ENCODE results near the gene PUSL1.
A peak's percentile ranks its signal among the peaks of the same experiment; 100 is the strongest.

The PUSL1 gene

DNA sequence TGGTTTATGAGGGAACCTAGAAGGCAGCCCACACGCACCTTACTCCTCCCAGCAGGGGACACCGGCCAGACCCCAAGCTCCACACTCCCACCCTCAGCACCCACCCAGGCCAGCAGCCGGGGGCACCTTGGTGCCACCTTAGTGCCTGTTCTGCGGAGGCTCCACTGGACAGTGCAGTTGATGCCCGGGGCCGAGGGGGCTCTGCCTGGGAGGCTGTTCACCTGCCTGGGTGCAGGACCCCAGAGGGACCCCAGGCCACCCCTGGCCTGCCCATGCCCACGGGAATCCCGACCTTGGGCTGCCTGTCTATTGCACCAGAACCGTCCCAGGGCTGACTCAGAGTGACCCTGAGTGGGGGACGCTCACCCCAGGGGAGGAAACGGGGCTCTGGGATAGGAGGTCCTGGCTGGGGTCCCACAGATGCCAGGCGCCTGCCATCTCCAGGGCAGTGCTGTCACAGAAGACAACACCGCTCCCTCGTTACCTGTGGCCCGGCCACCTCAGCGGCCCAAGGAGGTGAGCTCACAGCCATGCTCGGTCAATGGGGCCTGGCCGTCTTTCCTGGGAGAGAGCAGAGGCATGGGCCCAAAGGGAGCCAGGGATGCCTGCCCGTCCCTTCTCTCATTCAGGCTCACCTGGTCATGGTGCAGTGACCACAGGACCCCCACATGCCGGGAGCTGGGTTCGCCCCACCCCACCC, 27.5 kb upstream of the PUSL1 start:
- no peak for DNase-seq

DNA sequence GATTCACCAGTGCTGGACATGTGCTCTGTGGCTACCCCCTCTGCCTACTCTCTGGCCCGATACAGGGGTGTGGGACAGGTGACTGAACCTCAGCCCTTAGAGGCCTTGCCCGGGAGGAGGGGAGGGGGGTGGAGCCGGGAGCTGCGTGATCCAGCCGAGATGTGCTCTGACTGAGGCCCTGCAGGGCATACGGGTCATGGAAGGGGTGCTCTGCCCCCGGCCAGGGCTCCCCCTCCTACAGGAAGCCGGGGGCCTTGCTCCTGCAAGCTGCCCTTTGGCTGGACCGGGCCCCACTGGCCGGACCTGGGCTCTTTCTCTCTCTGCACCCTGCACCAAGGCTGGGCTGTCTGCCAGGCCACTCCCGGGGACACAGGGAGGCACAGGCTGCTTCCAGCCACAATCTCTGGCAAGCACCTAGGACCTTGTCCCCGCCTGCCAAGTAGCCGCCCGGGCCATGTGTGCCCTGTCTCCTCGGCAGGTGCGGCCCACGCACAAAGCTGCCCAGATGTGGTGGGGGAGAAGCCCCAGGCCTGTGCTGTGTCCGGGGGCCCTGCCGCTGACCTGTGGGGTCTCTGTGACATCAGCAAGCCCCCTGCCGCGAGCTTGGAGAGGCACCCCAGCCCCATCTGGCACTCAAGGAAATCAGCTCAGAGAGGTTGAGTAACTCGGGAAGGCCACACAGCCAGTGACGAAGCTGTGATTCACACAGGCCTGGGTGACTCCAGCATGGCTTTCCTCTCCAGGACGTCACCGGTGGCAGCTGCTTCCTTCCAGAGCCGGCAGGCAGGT, 26.7 kb upstream of the PUSL1 start:
- DNase-seq = peak; percentile 91

DNA sequence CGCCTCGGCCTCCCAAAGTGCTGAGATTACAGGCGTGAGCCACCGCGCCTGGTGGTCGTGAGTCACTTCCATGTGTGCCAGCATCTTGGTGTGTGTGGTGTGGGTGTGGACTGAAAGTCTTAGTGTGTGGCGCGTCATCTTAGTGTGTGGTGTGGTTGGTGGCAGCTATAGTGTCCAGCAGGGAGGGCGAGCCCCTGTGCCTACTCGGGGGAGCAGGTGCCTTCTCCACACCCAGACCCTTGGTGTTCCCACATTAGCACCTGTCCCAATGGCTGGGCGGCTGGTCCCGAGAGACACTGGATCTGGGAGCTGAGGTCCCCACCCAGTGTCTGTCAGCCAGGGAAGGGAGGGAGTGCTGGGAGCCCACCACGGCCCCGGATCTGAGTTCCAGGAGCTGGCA, 25.4 kb upstream of the PUSL1 start:
- no peak for DNase-seq

DNA sequence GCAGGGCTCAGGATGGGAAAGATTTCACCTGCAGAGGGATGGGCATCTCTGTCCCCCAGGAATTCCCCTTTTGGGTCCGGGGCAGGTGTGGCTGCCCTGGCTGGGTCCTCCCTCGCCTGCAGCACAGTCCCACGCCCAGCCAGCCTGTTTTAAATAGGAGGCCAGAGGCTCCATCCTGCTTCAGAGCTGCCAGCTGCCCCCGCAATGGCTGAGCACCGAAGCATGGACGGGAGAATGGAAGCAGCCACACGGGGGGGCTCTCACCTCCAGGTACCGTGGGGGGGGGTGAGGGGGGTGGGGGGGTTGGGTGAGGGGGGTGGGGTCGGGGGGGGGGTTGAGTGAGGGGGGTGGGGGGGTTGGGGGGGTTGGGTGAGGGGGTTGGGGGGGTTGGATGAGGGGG, 24.6 kb upstream of the PUSL1 start:
- DNase-seq = peak; percentile 89

DNA sequence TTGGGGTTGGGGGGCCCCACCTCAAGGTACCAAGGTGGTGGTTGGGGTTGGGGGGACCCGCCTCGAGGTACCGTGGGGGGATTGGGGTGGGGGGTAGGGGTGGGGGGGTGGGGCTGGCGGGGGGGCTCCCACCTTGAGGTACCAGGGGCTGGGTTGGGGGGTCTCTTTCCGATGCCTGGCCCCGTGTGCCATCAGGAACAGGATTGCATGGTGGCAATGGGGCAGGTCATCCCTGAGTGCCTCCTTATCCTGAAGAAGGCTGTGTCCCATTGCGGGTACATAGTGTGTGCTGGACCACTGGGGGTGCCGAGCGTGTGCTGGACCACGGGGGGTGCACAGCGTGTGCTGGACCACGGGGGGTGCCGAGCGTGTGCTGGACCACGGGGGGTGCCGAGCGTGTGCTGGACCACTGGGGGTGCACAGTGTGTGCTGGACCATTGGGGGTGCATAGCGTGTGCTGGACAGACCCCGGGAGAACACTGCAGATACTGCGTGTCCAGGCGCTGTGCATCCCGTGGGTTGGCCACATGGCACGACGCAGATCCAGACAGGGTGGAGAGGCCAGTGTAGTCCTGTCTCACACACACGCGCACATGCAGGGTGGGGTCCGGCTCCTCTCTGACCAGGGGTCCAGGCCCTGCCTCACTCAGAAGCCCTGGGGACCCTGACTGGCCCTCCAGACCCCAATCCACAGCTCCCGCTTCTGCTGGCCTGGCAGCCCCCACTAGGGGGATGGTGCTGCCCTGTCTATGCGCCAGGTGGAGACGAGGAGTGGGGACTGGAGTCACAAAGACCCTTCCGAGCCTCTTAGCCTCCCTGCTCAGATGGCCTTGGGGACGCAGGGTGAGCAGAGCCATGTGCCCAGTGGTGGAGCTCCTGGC, 23.9 kb upstream of the PUSL1 start:
- no peak for DNase-seq

DNA sequence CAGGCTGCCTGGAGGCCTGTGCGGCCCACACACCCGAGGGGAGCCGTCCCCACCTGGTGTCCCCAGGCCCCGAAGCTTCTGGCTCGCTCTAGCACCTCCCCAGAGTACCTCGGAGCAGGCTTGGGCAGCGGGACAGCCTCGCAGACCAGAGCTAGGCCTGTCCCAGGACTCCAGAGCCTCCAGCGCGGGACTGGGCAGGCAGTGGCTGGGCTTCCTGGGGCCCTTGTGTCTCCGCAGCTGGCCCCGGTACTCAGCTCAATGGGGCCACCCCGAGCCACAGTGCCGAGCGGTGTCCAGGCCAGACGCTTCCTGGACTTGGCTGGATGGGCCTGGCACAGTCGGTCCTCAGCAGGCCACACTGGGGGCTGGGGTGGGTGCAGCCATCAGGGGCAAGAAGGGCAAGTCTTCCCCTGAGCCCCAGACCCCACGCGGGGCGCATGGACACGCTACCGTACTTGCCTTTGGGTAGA, 23.3 kb upstream of the PUSL1 start:
- DNase-seq = no peak

DNA sequence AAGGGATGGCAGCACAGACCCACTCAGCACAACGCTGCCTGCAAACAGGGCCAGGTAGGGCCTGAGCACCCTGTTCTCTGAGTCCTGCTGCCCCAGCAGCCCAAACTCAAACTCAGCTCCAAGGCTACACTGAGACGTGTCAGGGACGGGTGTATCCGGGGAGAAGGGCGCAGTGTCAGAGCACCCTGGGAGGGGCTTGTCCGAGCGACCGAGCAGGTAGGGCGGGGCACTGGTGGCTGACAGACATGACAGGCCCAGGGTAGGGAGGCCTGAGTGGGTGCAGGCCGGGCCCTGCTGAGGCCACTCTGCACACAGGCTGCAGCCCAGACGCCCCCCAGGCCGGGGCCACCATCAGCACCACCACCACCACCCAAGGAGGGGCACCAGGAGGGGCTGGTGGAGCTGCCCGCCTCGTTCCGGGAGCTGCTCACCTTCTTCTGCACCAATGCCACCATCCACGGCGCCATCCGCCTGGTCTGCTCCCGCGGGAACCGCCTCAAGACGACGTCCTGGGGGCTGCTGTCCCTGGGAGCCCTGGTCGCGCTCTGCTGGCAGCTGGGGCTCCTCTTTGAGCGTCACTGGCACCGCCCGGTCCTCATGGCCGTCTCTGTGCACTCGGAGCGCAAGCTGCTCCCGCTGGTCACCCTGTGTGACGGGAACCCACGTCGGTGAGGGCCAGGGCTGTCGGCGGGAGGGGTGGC, 22.6 kb upstream of the PUSL1 start:
- DNase-seq = no peak

DNA sequence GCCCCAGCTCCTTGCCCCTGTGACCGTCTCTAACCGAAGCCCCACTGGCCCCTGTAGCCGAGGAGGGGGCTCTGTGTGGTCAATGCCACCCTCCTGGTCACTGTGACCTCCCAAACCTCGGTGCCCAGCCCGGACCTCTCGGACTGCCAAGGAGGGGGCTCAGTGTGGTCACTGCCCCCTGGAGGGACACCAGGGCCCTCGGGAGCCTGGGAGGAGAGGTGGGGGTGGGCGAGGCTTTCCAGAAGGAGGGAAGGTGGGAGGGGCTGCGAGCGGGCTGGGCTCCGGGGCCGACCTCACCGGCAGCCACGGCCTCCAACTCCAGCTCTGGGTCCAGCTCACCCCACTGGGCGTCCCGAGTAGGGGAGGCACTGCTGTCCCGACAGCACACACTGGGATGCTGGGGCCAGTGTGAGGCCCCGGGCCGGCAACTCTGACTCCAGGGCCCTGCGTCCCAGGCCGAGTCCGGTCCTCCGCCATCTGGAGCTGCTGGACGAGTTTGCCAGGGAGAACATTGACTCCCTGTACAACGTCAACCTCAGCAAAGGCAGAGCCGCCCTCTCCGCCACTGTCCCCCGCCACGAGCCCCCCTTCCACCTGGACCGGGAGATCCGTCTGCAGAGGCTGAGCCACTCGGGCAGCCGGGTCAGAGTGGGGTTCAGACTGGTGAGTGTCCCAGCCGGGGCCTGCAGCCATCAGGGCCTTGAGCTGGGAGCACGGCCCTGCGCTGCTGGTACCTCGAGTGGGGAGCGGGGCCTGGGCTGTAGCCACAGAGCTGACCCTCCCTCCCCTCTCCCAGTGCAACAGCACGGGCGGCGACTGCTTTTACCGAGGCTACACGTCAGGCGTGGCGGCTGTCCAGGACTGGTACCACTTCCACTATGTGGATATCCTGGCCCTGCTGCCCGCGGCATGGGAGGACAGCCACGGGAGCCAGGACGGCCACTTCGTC, 21.8 kb upstream of the PUSL1 start:
- DNase-seq = no peak

DNA sequence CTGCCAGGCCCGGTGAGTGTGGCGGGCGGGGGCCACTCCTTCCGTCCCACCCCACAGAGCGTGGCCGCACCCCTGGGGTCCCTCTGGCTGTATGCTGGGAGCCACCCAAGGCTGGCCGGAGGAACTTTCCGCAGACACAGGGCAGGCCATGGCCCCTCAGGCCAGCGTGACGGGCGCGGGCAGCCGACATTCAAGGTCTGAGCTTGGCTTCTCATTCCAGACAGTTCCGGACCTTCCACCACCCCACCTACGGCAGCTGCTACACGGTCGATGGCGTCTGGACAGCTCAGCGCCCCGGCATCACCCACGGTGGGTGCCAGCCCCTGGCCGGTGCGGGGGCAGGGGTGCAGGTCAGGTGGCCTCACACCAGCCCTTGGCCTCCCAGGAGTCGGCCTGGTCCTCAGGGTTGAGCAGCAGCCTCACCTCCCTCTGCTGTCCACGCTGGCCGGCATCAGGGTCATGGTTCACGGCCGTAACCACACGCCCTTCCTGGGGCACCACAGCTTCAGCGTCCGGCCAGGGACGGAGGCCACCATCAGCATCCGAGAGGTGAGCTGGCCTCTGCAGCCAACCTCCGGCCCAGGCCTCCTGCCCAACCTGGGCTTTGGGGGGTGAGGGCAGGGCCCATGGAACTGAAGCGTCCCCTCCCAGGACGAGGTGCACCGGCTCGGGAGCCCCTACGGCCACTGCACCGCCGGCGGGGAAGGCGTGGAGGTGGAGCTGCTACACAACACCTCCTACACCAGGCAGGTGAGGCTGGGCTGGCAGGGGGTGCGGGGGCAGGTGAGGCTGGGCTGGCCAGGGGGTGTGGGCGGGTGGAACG, 20.9 kb upstream of the PUSL1 start:
- DNase-seq = no peak

DNA sequence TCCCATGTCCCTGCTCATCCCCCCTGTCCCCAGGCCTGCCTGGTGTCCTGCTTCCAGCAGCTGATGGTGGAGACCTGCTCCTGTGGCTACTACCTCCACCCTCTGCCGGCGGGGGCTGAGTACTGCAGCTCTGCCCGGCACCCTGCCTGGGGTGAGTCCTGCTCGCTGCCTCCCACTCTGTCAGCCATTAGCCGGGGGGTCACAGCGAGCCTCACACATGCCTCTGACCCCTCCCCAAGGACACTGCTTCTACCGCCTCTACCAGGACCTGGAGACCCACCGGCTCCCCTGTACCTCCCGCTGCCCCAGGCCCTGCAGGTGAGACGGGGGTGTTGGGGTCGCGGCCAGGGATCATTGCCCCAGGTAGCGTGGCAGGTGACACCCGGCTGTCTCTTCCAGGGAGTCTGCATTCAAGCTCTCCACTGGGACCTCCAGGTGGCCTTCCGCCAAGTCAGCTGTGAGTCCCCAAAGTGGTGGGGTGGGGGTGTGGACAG, 18.1 kb upstream of the PUSL1 start:
- peak; percentile 95 for DNase-seq

DNA sequence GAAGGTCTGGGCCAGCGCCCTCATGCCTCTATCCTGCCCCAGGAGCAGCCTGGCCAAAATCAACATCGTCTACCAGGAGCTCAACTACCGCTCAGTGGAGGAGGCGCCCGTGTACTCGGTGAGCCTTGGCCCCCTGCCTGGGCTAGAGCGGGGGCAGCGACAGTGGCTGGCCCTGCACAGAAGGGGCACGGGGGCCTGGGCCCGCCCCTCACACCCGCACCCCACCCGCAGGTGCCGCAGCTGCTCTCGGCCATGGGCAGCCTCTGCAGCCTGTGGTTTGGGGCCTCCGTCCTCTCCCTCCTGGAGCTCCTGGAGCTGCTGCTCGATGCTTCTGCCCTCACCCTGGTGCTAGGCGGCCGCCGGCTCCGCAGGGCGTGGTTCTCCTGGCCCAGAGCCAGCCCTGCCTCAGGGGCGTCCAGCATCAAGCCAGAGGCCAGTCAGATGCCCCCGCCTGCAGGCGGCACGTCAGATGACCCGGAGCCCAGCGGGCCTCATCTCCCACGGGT, 17.3 kb upstream of the PUSL1 start:
- no peak for DNase-seq

DNA sequence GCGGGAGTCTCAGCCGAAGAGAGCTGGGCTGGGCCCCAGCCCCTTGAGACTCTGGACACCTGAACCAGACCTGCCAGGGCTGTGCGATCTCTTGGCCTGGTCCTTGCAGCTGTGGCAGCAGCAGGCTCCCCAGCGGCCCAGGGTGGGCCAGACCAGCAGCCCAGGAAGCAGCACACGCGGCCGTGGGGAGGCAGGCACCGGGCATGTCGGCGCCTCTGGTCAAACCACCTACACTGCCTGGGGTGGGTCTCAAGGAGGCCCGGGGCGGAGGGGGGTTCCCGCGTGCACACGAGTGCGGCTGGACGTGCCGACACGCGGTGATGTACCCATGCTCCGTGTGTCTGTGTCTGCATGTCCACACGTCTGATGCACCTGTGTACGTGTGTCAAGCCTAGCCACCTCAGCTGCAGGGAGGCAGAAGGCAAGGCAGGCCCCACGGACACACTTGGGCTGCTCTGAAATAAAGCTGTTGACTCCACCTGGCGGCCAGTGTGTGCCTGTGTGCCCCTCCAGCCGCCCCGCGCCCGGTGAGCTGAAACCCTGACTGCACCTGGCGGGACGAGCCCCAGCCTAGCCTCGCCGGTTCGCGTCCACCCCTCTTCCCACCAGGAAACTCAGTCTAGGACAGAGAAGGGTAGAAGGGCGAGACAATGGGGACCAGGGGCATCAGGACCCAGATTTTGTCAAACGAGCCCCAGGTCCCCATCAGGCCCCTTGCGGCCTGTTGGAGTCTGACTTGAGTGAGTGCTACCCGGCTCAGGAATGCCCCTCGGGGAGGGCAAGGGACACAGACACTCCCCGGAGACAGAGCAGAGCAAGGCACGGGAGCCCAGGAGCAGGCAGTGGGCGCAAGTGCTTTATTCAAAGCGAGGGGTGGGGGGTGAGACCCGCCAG, 16.6 kb upstream of the PUSL1 start:
- peak; percentile 94 for DNase-seq

DNA sequence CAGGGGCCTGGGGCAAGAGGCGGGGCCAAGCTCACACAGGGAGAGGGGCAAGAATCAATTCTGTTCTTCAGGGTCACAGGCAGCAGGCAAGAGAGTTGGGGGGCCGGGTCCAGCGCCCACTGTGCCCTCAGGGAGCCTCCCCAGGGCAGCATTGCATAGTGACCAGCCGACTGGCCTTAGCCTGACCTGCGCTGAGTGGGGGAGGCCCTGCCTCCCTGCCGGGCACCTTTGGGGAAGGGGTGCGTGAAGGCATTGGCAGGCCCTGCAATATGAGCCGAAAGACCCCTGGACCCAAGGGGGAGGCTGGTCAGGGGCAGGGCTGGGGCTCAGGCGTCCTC, 16.0 kb upstream of the PUSL1 start:
- DNase-seq = no peak

DNA sequence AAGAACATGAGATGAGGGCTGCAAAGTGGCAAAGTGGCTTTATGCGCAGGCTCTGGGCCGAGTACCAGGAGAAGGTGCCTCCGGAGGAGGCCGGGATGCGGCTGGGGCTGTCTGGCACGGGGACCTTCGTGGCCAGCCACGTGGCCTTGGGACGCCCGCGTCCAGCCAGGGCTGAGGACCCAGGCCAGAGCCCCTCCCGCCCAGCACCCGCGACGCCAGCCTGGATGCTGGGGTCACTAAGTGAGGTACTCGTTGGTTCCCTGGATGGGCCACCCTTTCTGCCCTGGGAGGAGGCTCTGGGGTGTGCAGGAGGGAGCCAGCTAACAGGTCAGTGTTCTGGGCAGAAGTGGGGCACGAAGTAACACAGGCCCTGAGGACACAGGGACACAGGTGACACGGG, 15.5 kb upstream of the PUSL1 start:
- no peak for DNase-seq

DNA sequence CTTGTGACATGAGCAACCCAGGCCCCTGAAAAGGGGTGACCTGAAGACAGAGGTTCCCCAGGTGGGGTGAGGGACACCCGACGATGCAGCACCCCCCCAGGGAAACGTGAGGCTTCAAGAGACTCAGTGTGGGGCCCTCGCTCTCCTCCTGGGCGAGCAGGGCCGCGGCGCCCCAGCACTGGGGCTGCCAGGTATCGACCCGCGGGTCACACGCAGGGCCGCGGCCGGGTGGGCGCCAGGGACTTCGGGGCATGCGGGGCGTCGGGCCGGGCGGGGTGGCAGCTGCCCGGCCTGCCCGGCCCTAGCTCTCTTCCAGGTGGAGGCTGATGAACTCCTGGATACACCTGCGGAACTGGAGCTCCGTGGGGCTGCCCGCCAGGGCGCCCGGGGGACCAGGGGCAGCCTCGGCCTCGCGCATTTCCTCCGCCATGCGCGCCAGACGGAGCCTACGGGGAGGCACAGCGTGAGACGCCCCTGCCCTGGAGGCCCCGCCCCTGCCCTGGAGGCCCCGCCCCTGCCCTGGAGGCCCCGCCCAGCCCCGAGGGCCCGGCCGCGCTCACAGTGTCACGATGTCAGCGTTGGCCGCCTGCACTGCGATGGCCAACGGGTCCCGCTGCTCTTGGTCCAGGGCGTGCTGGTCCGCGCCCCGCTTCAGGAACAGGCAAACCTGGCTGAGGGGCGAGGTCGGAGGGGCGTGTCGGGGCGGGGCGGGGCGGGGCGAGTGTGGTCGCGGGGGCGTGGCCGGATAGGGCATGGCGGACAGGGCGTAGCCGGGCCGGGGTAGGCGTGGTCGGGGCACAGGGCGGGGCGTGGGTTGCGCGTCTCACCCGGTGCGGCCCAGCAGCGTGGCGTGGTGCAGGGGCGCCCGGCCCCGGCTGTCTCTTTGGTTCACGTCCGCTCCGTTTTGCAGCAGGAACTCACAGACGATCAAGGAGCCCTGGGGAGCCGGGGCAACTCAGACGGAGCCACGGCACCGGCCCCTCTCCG, 14.8 kb upstream of the PUSL1 start:
- no peak for DNase-seq

DNA sequence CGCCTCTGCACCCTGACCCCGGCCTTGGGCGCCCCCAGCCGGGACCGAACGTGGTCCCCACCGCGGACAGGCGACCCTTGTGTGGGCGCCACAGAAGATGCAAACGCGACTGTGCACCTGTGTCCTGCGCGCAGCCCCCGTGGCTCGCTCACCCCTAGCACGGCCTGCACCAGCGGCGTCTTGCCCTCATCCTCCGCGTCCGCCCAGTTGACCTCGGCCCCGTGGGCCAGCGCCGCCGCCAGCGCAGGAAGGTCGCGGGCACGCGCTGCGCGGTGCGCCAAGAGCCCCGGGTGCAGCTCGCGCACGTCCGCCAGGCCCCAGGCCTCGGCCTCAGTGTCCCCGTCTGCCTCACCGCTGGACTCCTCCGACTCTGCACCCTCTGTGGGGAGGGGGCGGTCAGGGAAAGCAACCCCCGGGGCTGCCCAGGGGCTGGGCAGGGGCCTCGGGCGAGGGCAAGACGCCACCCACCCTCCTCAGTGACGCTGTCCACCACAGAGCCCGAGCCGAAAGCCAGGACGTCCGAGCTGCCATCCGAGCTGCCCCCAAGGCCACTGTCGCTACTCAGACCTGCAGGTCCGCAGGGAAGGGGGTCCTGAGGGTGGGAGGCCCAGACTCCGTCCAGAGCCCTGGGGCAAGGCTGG, 14.0 kb upstream of the PUSL1 start:
- DNase-seq = no peak

DNA sequence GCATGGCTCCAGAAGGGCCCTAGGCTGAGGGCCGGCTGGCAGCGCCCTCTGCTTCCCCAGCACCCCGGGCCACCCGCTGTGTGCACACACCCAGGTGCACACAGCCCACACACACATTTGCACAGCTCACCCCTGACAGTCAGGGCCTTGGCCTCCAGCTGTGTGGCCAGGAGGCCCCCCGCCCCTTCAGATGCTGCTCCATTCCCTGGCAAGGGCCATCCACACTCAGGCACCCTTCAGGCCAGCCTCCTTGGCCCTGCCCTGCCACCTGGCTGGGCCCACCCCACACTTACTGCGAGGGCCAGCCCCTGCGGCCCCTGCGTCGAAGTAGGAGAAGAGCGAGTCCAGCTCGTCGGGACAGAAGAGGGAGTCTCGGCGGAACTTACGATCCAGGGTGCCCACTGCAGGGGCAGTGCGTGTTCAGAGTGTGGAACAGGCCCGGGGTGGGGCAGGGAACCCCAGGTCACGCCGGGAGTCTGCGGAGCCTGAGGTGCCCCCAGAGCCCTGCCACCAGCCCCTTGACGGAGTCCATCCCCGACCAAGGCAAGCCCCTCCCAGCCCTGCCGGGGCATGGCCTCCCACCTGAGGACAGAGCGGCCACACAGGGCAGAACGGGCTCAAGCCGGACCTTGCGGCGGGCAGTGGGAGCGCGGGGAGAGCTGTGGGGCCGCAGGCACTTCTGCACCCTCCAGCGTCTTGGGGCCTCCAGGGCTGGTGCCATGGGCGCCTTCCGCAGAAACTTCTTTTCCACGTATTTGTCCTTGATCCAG, 13.1 kb upstream of the PUSL1 start:
- DNase-seq = no peak

All from 8988T (cell line).